ENCODE data around the gene SIX4.
"Not testable (repeated sequence)": the region's sequence is repeated elsewhere in the genome, so short reads cannot be mapped to it uniquely, and the experiment has no call there.

SIX4 gene

DNA sequence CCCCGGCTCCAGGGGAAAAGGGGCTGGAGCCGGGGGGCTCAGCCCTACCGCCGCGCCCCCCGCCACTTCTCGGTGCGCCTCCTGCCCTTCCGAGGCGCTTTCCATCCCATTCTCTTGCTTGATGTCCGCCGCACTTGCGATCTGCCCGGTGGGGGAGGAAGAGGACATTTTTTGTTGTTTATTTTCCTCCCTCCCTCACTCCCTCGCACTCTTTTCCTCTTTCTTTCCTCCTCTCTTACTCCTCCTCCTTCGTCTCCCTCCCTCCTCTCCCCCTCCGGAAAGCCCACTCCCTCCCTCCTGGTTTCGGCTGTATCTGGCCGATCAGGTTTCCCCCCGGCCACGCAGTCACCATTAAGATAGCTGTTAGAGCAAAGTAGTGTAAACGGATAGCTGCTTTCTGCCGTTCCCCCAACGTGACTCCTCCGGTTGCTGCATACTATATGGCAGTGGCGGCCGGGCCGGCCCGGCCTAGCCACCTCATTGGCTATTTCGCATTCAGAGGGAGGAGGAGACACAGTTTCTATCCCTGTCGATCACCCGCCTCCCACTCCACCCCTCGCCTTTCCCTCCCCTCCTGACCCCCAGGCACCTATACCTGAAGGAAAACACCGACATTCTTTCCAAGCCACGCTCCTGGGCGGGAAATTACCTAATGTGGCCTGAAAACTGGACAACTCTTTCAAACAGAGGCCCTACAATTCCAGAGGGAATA is at the start of gene SIX4:
TSS of gene SIX4 (minus strand) at position 445 of the 712 bp plus-strand sequence. CDS start at position 168, 277 bp downstream.
- peak; percentile 97 for DNase-seq

DNA sequence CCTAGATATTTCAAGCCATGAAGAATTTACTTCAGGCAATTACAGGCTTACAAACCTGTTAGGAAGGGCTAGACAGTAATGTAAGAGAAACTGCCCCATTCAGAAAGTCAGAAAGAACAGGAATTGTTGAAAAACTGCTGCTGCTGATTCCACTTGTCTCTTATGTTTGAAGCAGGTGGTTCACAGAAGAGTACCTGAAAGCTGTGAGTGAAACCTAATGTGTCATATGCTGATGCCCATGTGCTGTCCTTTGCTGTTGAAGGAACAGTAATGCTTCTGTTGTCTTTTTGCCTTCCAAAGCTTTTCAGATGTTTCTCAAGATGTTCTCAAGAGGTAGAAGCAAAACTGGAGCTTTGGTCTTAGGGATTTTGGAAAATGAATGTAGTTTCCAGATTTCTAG is 49.4 kb upstream of the SIX4 start:
- DNase-seq: no peak

- no peak for DNase-seq
Measured at GRCh38 chr14:60771117-60771516, 47.0 kb upstream of the SIX4 start.

DNA sequence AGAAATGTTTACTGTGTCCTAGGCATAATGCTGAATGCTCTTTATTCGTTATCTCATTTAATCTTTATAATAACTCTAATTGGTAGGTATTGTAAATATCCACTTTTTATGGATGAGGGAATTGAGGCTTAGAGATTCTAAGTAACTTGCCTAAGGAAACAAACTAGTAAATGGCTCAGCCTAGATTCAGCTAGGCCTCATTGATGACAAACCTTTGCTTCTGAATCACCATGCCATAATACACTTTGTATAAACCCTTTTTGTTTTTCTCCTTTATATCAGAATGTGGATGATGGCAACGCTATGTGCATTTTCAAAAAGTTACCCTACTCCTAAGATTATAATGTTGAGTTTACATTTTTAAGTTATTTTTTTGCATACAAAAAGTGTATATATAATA is 44.5 kb upstream of the SIX4 start:
- no peak for DNase-seq

DNA sequence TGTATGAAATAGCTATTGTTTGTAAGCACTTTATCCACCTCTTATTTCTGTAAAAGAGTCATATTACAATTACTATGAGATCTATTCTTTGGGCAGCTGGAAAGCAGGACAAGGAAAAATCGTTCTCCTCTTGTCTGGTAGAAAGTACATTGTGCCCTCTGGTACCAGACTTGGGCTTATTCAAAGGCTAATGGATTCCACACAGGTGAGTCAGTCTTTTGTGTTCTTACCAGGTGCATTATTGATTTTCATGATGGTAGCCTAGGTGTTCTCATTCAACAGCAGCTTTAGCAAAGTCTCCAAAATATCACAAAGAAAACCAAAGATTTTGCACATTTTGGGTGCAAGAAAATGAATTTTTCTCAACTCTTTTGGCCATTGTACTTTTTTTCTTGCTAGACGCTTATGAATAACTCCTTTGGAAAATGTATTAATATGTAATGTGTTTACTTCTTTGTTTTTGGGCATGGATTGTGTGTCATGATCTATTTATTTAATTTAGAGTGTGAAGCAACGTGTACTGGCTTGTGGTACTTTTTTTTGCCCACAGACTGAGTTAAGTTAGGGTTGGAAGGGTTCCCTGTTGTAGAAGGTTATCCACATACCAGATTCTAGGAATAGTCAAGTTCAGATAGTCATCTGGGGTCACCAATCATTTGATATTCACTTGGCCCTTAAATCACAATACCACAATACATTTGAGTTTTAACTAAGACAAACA is 36.7 kb upstream of the SIX4 start:
- DNase-seq: peak; percentile 97

DNA sequence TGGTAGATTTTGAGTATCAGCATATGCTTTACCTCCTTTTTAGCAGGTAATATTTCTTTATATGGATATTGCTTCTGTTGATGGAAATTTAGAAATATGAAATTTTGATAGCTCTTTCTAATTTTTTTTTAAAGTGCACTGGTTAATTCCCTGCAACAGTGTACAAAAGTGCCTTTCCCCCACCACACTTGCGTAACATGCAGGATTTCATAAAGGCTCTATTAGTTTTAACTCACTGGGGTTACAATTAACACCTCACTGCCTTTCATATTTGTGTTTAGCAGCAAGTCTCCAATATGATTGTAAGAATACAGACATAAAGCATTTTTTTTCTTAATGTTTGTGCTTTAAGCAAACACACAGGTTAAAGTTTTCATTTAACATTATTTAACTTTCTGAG is 36.1 kb upstream of the SIX4 start:
- DNase-seq: no peak

DNA sequence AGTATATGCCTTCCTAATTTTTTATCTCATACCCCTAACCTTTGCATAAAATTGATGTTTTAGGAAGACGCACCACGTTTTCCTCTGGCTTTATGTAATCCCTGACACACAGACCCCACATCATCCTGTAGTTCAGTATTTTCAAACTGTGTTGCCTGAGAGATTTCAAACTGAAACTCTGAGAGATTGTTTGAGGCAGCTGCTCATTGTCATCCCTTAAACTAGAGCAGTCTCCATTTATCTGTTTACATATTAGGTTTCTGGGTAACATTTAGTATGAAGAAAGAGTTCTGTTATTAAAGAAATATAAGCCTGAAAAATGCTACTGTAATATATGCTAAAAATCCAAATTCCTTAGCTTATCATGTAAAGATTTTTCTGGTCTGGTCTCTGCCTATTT is 34.7 kb upstream of the SIX4 start:
- DNase-seq: peak; percentile 73

DNA sequence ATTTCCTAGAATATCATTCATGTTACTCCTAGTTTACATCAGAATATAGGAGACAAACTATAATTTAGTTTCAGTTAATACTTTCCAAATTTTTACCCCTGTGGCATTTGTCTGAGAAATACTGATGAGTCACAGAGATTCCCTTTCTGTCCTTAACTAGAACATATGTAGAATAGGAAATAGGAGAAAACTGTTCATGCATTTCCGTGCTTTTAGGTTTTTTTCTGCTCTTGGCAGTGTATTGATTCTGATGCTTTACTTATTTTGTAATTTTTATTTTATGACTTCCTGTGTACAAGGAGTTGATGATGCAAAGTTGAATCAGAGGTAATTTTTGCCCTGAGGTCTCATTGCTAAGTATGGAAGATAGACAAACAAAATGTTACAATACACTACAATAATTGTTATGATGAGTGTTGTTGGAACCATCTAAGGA is 33.4 kb upstream of the SIX4 start:
- peak; percentile 7 for DNase-seq

DNA sequence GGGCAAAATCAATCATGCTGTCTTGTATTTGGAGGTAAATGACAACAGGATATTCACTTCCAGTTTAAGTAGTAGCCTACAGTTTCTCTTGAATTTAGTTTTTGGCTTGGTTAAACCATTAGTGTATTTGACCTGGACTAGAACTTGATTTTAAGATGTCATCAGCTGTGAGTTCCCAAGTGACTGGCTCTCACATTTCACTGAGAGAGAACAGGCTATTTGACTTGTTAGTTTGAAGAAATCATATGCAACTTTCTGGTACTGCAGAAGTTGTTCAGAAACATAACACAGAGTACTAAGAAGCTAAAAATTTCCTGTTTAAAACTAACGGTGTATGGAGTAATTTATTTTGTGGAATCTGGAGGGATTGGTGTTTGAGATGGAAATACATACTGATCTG is 32.7 kb upstream of the SIX4 start:
- no peak for DNase-seq

GRCh38 chr14:60753264-60754119 is 29.3 kb upstream of the SIX4 start:
- DNase-seq: no peak

DNA sequence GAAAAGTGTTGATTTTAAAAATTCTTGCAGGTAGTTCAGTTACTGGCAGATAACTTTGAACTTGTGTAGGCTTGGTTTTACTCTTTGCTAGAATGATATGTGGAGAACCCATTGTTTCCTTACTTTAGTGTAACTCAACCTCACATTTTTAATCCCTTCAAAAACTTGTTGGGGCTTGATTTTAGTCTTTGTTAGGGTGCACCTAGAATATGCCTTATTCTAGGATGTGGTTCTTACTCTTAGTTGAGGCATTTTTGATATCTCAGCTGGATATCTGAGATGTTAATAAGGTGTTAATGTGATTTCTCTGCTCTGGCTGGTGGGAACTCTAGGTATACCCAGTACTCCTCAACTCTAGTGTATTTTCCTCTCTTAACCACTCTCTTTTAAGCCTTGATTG is 20.4 kb upstream of the SIX4 start:
- no peak for DNase-seq

- no peak for DNase-seq
Measured at GRCh38 chr14:60738843-60739508, 14.8 kb upstream of the SIX4 start.

- no peak for DNase-seq
Measured at GRCh38 chr14:60736494-60736893, 12.3 kb upstream of the SIX4 start.

GRCh38 chr14:60735416-60735815 is 11.3 kb upstream of the SIX4 start:
- peak; percentile 43 for DNase-seq

DNA sequence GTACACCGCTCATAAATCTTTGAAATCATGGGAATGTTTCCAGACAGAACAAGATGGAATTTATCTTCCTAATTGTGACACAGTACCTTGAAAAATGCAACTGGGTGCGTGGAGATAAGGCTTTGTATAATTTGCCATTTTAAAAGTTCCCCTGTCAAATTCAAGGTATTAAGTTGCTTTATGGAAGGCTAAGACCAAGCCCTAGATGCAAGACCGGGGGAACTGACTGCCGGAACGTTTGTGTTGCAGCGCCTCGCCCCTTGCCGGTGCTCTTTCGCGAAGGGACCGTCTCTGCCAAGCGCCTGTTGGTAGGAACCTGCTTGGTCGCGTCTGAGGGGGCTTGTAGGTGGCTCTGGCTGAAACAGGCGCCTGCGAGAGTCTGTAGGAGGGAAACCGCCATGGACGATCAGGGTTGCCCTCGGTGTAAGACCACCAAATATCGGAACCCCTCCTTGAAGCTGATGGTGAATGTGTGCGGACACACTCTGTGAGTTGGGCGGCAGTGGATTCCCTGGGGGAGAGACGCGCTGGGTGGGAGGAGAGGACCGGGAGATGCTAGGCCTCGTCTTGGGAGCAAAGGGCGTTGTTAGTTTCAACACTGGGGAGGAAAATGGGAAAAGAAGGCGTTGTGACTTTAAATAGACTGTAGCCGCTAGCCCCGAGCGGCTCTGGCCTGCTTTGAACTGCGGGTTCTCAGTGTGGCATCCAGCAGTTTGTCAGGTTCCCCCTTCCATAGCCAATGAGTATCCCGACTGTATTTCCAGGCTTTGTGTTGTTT is 10.5 kb upstream of the SIX4 start, which contains the start of gene MNAT1:
TSS of gene MNAT1 (plus strand) at position 297 of the 778 bp plus-strand sequence. CDS start at position 399, 102 bp downstream.
- DNase-seq: peak; percentile 87

DNA sequence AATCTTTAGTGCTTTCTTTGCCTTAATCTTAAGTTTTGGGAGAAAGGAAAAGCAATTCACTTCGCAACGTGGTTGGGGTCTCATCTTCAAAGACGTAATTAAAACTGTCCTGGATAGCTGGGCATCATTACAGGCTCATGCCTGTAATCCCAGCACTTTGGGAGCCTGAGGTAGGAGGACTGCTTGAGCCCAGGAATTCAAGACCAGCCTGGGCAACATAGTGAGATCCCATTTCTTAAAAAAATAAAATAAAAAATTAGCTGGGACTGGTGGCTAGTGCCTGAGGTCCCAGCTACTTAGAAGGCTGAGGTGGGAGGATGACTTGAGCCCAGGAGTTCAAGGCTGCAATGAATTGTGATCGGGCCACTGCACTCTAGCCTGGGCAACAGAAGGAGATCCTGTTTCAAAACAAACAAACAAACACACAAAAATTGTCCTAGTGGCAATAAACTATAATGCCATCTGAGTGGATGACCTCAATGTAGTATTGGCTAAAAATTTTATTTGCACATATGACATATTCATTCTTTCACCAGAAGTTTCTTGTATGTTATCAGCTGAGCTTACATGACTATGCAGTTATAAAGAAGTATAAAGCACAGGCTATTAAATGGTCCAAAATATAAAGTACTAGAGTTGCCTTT is 8.8 kb upstream of the SIX4 start:
- no peak for DNase-seq

- not testable (repeated sequence) for DNase-seq
Measured at GRCh38 chr14:60731291-60731690, 7.1 kb upstream of the SIX4 start.

- DNase-seq: peak; percentile 50
Measured at GRCh38 chr14:60723116-60723906, 840 bp downstream of the SIX4 start.

DNA sequence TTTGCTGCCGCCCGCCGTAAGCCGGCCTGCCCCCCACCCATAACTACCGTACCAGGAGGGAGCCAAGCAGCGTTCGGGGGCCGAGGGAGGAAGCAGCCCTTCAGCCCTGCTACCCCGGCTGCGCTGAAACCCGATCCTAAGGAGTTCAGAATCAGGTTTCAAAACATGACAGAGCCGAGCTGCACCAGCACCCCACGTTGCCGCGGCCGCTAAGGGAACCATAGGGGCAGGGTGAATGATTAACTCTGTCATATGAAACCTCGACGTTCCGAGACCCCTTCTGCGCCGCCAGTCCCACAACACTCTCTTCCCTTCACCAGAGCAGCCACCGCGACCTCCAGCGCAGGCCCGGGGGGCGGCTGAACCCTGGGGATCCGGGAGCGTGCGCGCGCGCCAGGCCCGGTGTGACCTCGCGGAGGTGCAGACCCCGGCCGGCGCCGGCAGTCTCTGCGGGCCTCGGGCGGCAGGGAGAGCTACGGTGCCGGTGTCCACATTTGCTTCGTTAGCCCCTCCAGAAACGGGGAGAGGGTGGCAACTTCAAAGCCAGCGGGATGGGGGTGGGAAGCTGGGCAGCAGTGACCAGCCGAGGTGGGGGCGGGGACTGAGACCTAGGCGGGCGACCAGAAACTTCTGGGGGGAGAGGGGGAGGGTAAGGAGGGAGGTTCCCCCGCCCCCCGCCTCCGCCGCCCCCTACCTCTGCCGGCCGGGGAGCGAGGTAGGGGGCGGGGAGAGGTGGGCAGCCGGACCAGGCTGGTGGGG is 1.6 kb downstream of the SIX4 start:
- DNase-seq: peak; percentile 77

DNA sequence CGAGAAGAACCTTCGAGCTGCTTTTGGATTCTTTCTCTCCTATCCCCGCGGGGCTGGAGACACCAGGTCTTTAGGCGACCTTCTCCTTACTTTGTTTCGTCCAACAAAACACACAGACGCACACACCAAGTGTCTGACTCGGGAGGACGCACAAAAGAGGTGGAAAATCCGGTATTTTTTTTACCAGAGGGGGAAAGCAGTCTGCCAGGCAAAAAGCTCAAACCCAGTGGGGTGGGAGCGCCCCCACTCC is 2.1 kb downstream of the SIX4 start:
- no peak for DNase-seq
